HepG2 (cell line): ENCODE data around the gene FXYD5. TPM values are rescaled to one million over a fixed set of nuclear protein-coding genes. Genes with fewer than 3 reads are reported as not detected.

Source experiments
- ATAC-seq: fragments of 200-7000 bp; cut with Tn5 transposase; 3 replicates; pipeline ENCODE4 v1.9.1; 2020; ENCODE audit warnings: mild to moderate bottlenecking, moderate library complexity
- BruUV-seq: library from RNA; stranded (reverse); fragments of 400-500 nt; replicated peaks from 2 replicates; lab custom pipeline; 2021; lab: Mats Ljungman, UMichigan
- CTCF ChIA-PET: fragments of 300-600 bp; formaldehyde crosslinking; extraction: SDS; loops from one replicate; lab custom pipeline; 2021; ENCODE audit warnings: low total read pairs, inconsistent platforms, low intra/inter-chr PET ratio; lab: Yijun Ruan, JAX
- POLR2A ChIA-PET: fragments of 350-600 bp; sonication (Branson Sonifier 250); formaldehyde crosslinking; loops from one replicate; lab custom pipeline; 2020; ENCODE audit warnings: antibody characterized with exemption, inconsistent platforms; lab: Yijun Ruan, JAX
- DNase-seq: peaks from one replicate; pipeline ENCODE4 v3.0.0-alpha.2; 2015; ENCODE audit warnings: low spot score
- FAIRE-seq: peaks from 3 replicates; lab custom pipeline; 2011; peaks lifted over from hg19 to GRCh38; lab: Jason Lieb, UNC
- H2AFZ ChIP-seq: one replicate; pipeline ENCODE4 v1.6.1; 2011; ENCODE audit warnings: low read length, inconsistent platforms
- H3K27ac ChIP-seq: fragments of 300-600 bp; 3 replicates; pipeline ENCODE4 v1.8.0; 2011; ENCODE audit warnings: mixed run types, mild to moderate bottlenecking, mixed read lengths, low read length, inconsistent platforms; ENCODE audit not compliant: insufficient read depth; ENCODE audit errors: extremely low read length
- H3K27me3 ChIP-seq, 2 experiments: fragments of 200-600 bp in 1 of 2; 2 replicates in 1 of 2; 3 replicates in 1 of 2; pipeline versions ENCODE4 v1.6.0 to v1.8.0; 2011; ENCODE audit warnings: low read length in 2 of 2, mild to moderate bottlenecking in 2 of 2, moderate library complexity in 2 of 2, inconsistent platforms in 1 of 2; ENCODE audit not compliant: insufficient read depth in 2 of 2, control insufficient read depth in 1 of 2
- H3K36me3 ChIP-seq, 2 experiments: fragments of 200-600 bp in 1 of 2; replicated peaks in 1 of 2; 2 replicates in 1 of 2; 3 replicates in 1 of 2; pipeline versions ENCODE4 v1.5.1 to v1.8.0; 2011; ENCODE audit warnings: low read length in 2 of 2, inconsistent platforms in 1 of 2; ENCODE audit not compliant: insufficient read depth in 2 of 2, control insufficient read depth in 1 of 2
- H3K4me1 ChIP-seq: 2 replicates; pipeline ENCODE4 v1.5.1; 2012; ENCODE audit warnings: low read length, inconsistent platforms; ENCODE audit not compliant: insufficient read depth
- H3K4me2 ChIP-seq: 2 replicates; pipeline ENCODE4 v1.6.0; 2011; ENCODE audit warnings: low read depth, low read length, inconsistent platforms
- H3K4me3 ChIP-seq, 3 experiments: fragments of 200-600 bp in 1 of 3; sonication (generic), shearing (Covaris generic) in 1 of 3; replicated peaks in 1 of 3; 2 replicates each; pipeline ENCODE4 v1.5.1; 2011 to 2016; ENCODE audit warnings: low read length in 3 of 3, inconsistent platforms in 2 of 3, low read depth in 2 of 3, mild to moderate bottlenecking in 2 of 3, control low read depth in 1 of 3, mixed read lengths in 1 of 3; ENCODE audit not compliant: insufficient read depth in 1 of 3
- H3K79me2 ChIP-seq: one replicate; pipeline ENCODE4 v1.6.1; 2011; ENCODE audit warnings: low read length, inconsistent platforms; ENCODE audit not compliant: insufficient read depth
- H3K9ac ChIP-seq: 2 replicates; pipeline ENCODE4 v1.6.0; 2011; ENCODE audit warnings: mild to moderate bottlenecking, low read depth, low read length, inconsistent platforms; ENCODE audit not compliant: insufficient read depth
- H3K9me3 ChIP-seq: 2 replicates; pipeline ENCODE4 v1.5.1; 2012; ENCODE audit warnings: mild to moderate bottlenecking, low read length
- H4K20me1 ChIP-seq: 2 replicates; pipeline ENCODE4 v1.6.0; 2011; ENCODE audit warnings: inconsistent platforms, mild to moderate bottlenecking, low read length, moderate library complexity; ENCODE audit not compliant: insufficient read depth
- CREB1 ChIP-seq, 2 experiments: fragments of 450-650 bp in 1 of 2; IDR thresholded peaks; 2 replicates each; pipeline ENCODE4 v1.6.1; 2016 to 2017; ENCODE audit warnings: control low read depth in 1 of 2, mild to moderate bottlenecking in 1 of 2, missing compliant biosample characterization in 1 of 2, missing genetic modification characterization in 1 of 2
- EZH2 ChIP-seq: conservative IDR thresholded peaks from 2 replicates; pipeline ENCODE4 v1.6.1; 2012; ENCODE audit warnings: mild to moderate bottlenecking, low read depth, low read length, moderate library complexity
- TP53 ChIP-seq: sonication (generic); formaldehyde crosslinking; conservative IDR thresholded peaks from 2 replicates; pipeline ENCODE4 v1.4.0; 2020; ENCODE audit warnings: missing genetic modification reagents
- ZNF564 ChIP-seq: sonication (generic); formaldehyde crosslinking; IDR thresholded peaks from 2 replicates; pipeline ENCODE4 v1.8.1; 2023; ENCODE audit warnings: mild to moderate bottlenecking, missing genetic modification reagents
- ZNF816 ChIP-seq: sonication (generic); formaldehyde crosslinking; IDR thresholded peaks from 2 replicates; pipeline ENCODE4 v1.8.0; 2022; ENCODE audit warnings: missing genetic modification reagents, mild to moderate bottlenecking, borderline replicate concordance
- WGBS: methylation state at CpG from one replicate; pipeline ENCODE4 v1.1.6; 2017; ENCODE audit warnings: low lambda C conversion rate; 5-methylcytosine and 5-hydroxymethylcytosine counted together
- in situ Hi-C: cut with HindIII; loops from 2 replicates; pipeline ENCODE4 v1.10.0; 2017; ENCODE audit warnings: low pct_unique_long_range_greater_than_20kb; ENCODE audit not compliant: extremely low pct_ligation_motif_present
- intact Hi-C: fragments of 100-400 bp; cut with micrococcal nuclease; formaldehyde crosslinking; loops from one replicate; pipeline ENCODE4 v1.10.0; 2022; ENCODE audit not compliant: unreplicated experiment
- polyA plus RNA-seq, 8 experiments: library from polyadenylated mRNA; depleted of rRNA in 3 of 8; stranded (reverse) in 7 of 8; unstranded in 1 of 8; fragments of >200 nt; fragmentation: Illumina TruSeq in 4 of 8; extraction: Trizol in 4 of 8; gene quantifications; 2 replicates each; pipeline versions ENCODE4 v1.2.1 to v1.2.3, GENCODE V29; 2011 to 2016; ENCODE audit warnings: low read depth in 4 of 8, missing spikeins in 1 of 8, mixed read lengths in 1 of 8; ENCODE audit not compliant: insufficient read depth in 1 of 8
- total RNA-seq, 5 experiments: library from RNA; depleted of rRNA; stranded (reverse); fragments of >200 nt; fragmentation: Illumina TruSeq; extraction: Trizol; gene quantifications; 2 replicates each; pipeline ENCODE4 v1.2.3, GENCODE V29; 2016; ENCODE audit warnings: low read depth in 1 of 5
- TF ChIP-seq, protein P1 (sequence below): IDR thresholded peaks from 2 replicates; pipeline ENCODE4 v1.6.1; 2016; ENCODE audit warnings: missing compliant biosample characterization, missing genetic modification reagents, borderline replicate concordance
- TF ChIP-seq, protein P2 (sequence below): sonication (generic); formaldehyde crosslinking; IDR thresholded peaks from 2 replicates; pipeline ENCODE4 v1.4.0; 2020; ENCODE audit warnings: missing genetic modification reagents
- TF ChIP-seq, protein P3 (sequence below): sonication (generic); formaldehyde crosslinking; IDR thresholded peaks from 2 replicates; pipeline ENCODE4 v1.5.1; 2020; ENCODE audit warnings: mild to moderate bottlenecking, missing genetic modification reagents, moderate library complexity

The FXYD5 gene
- total and polyA plus RNA-seq, 2 of the 13 experiments (the other 11 are each of a cell fraction or from before 2014, with no cell fraction given): 0.65 TPM; not detected in 1

DNA sequence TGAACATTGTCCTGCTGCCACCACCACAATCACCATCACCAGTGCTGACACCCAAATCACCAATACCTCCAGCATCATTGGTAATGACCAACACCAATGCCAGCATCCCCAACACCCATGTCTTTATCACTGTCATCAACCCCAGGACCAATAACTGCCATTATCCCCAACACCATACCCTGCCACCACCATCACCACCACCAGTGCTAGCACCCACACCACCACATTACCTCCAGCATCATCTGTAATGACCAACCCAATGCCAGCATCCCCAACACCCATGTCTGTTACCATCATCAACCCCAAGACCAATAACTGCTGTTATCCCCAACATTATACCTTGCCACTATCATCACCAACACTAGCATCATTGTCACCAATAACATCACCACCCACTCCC, 22.3 kb upstream of the FXYD5 start:
- ChIA-PET POLR2A (no interaction called here), CTCF (no interaction called here)
- in situ Hi-C loops: no loop called here
- H3K79me2 ChIP-seq: no peaks in the 10 kb centered on the region
- H3K9ac ChIP-seq: no peak overlapping the region
- H3K9me3 ChIP-seq: no peaks in the 10 kb centered on the region
- intact Hi-C loops: no loop called here
- no peak for ATAC-seq
- H4K20me1 ChIP-seq: no peaks in the 10 kb centered on the region
- no peak overlapping the region for H3K4me3 ChIP-seq
- no peak for DNase-seq
- peaks cover 89% of the 10 kb centered on the region for H3K4me1 ChIP-seq
- TF ChIP-seq, protein P1, sequence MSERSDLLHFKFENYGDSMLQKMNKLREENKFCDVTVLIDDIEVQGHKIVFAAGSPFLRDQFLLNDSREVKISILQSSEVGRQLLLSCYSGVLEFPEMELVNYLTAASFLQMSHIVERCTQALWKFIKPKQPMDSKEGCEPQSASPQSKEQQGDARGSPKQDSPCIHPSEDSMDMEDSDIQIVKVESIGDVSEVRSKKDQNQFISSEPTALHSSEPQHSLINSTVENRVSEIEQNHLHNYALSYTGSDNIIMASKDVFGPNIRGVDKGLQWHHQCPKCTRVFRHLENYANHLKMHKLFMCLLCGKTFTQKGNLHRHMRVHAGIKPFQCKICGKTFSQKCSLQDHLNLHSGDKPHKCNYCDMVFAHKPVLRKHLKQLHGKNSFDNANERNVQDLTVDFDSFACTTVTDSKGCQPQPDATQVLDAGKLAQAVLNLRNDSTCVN (CRISPR knock-in tag): no peak
- TF ChIP-seq ZNF816 (CRISPR knock-in tag): no peak
- no peak for TF ChIP-seq EZH2
- TF ChIP-seq, protein P2, sequence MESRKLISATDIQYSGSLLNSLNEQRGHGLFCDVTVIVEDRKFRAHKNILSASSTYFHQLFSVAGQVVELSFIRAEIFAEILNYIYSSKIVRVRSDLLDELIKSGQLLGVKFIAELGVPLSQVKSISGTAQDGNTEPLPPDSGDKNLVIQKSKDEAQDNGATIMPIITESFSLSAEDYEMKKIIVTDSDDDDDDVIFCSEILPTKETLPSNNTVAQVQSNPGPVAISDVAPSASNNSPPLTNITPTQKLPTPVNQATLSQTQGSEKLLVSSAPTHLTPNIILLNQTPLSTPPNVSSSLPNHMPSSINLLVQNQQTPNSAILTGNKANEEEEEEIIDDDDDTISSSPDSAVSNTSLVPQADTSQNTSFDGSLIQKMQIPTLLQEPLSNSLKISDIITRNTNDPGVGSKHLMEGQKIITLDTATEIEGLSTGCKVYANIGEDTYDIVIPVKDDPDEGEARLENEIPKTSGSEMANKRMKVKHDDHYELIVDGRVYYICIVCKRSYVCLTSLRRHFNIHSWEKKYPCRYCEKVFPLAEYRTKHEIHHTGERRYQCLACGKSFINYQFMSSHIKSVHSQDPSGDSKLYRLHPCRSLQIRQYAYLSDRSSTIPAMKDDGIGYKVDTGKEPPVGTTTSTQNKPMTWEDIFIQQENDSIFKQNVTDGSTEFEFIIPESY (CRISPR knock-in tag): no peak
- TF ChIP-seq CREB1 (IDR thresholded peaks at IDR 0.05): peak; percentile 28; the same call in 1 of the 2 replicates
- TF ChIP-seq CREB1 (CRISPR knock-in tag; IDR thresholded peaks at IDR 0.05): no peak
- H2AFZ ChIP-seq: no peak overlapping the region
- BruUV-seq: no TSS peak
- no peak overlapping the region for H3K27ac ChIP-seq
- FAIRE-seq: no peak
- H3K27me3 ChIP-seq: no peaks in the 10 kb centered on the region
- no peak overlapping the region for H3K4me2 ChIP-seq
- H3K36me3 ChIP-seq: no peaks in the 10 kb centered on the region

DNA sequence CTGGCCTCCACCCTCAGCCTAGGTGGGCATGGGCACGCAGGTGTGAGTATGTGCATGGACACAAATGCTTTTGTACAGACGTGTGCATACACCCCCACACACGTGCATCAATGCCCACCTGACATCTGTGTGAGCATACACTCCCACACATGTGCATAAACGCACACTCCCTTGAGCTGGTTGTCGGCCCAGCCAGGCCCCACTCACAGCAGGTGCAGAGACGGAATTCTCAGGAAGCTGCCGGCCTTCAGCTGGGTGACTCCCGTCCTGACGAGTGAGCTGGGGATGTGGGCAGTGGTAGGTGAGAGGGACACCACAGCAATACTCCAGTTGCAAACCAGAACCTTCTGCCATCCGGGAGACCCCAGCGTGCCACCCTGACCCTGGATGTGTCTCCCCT, 20.7 kb upstream of the FXYD5 start:
- TF ChIP-seq TP53 (no peak), ZNF564 (CRISPR knock-in tag) (no peak)
- TF ChIP-seq, protein P3, sequence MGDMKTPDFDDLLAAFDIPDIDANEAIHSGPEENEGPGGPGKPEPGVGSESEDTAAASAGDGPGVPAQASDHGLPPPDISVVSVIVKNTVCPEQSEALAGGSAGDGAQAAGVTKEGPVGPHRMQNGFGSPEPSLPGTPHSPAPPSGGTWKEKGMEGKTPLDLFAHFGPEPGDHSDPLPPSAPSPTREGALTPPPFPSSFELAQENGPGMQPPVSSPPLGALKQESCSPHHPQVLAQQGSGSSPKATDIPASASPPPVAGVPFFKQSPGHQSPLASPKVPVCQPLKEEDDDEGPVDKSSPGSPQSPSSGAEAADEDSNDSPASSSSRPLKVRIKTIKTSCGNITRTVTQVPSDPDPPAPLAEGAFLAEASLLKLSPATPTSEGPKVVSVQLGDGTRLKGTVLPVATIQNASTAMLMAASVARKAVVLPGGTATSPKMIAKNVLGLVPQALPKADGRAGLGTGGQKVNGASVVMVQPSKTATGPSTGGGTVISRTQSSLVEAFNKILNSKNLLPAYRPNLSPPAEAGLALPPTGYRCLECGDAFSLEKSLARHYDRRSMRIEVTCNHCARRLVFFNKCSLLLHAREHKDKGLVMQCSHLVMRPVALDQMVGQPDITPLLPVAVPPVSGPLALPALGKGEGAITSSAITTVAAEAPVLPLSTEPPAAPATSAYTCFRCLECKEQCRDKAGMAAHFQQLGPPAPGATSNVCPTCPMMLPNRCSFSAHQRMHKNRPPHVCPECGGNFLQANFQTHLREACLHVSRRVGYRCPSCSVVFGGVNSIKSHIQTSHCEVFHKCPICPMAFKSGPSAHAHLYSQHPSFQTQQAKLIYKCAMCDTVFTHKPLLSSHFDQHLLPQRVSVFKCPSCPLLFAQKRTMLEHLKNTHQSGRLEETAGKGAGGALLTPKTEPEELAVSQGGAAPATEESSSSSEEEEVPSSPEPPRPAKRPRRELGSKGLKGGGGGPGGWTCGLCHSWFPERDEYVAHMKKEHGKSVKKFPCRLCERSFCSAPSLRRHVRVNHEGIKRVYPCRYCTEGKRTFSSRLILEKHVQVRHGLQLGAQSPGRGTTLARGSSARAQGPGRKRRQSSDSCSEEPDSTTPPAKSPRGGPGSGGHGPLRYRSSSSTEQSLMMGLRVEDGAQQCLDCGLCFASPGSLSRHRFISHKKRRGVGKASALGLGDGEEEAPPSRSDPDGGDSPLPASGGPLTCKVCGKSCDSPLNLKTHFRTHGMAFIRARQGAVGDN (CRISPR knock-in tag): peak; percentile 32
- FAIRE-seq: no peak
- Histone ChIP-seq H3K9ac (no peak overlapping the region), H4K20me1 (no peaks in the 10 kb centered on the region), H3K27ac (no peak overlapping the region), H3K36me3 (no peaks in the 10 kb centered on the region), H3K4me1 (peaks cover 88% of the 10 kb centered on the region), H3K4me2 (no peak overlapping the region), H3K4me3 (no peak overlapping the region), H3K79me2 (no peaks in the 10 kb centered on the region), H3K9me3 (no peaks in the 10 kb centered on the region), H2AFZ (no peak overlapping the region), H3K27me3 (no peaks in the 10 kb centered on the region)
- intact Hi-C loops (no loop called here), in situ Hi-C loops (no loop called here)
- ChIA-PET POLR2A (no interaction called here), CTCF (no interaction called here)
- DNase-seq: no peak
- no TSS peak for BruUV-seq
- no peak for ATAC-seq
- WGBS: no CpG with 5 or more reads among the region's 11 CpGs
